GM10266 (cell line): ENCODE data around the gene USPL1.

Source experiments
- DNase-seq: peaks from one replicate; pipeline ENCODE4 v3.0.0; 2012; ENCODE audit errors: extremely low spot score
- TF ChIP-seq, protein P1 (sequence below): IDR thresholded peaks from 2 replicates; pipeline ENCODE4 v1.5.1; 2012; ENCODE audit warnings: mild to moderate bottlenecking, low read depth; ENCODE audit not compliant: control insufficient read depth, insufficient read depth; ENCODE audit errors: missing control alignments

Gene USPL1

DNA sequence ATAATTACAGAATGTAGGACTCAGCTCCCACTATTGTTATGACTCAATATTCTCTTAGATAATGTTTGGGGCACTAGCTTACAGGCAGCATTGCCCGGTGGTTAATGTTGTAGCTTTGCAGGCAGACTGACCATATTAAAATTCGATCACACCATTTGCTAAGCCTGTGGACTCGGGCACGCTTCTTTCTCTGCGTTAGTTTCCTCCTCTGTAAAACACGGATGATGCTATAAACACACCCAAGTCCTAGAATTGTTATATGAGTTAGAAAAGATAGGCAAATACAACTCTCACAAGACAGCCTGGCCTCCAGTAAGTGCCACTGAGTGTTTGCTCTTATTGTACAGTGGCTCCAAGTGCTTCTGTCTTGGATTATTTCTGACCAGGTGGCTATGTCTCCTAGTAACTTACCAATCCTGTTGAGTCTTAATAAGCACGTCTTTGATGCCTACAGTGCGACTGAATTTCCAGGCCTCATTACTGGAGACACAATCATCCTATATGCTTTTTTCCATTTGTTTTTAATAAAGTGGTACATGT is 67.7 kb downstream of the USPL1 start:
- no peak for DNase-seq
- TF ChIP-seq, protein P1, sequence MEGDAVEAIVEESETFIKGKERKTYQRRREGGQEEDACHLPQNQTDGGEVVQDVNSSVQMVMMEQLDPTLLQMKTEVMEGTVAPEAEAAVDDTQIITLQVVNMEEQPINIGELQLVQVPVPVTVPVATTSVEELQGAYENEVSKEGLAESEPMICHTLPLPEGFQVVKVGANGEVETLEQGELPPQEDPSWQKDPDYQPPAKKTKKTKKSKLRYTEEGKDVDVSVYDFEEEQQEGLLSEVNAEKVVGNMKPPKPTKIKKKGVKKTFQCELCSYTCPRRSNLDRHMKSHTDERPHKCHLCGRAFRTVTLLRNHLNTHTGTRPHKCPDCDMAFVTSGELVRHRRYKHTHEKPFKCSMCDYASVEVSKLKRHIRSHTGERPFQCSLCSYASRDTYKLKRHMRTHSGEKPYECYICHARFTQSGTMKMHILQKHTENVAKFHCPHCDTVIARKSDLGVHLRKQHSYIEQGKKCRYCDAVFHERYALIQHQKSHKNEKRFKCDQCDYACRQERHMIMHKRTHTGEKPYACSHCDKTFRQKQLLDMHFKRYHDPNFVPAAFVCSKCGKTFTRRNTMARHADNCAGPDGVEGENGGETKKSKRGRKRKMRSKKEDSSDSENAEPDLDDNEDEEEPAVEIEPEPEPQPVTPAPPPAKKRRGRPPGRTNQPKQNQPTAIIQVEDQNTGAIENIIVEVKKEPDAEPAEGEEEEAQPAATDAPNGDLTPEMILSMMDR = no peak

DNA sequence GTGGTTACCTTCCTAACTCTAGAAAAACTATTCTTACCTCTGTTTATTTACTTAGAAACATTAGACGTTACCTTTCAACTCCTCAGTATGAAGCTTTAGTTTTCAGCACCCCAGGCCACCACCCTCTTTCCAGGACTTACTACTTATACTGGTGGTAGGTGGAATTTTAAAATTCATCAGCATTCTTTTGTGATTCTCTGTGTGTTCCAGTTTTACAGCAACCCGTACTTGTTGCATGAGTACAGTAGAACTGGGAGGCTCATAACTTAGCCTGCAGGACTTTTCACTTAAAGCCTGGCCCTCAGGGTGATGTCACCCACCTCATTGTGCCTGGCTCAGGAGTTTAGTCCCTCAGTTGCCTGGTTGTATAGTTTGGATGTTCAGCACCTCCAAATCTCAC is 68.3 kb downstream of the USPL1 start:
- DNase-seq = no peak
- TF ChIP-seq, protein P1 = no peak

DNA sequence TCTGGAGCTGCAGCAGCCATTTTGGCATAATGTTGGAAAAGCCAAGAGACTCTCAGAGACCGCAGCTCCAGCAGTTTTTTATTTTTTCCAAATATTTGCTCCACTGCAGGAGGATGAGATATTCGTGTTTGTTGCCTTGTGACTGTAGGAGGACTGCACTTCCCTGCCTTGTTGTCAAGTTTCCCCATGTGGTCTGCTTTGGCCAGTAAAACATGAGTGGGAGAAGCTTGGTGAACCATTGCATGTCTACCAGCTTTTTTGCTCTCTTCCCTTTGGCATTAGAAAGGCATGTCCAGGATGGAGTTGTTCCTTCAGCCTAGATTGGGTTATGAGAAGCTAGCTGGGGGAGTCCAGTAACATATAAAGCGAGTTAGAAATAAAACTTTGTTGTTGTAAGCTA is 69.9 kb downstream of the USPL1 start:
- TF ChIP-seq, protein P1 = no peak
- no peak for DNase-seq

DNA sequence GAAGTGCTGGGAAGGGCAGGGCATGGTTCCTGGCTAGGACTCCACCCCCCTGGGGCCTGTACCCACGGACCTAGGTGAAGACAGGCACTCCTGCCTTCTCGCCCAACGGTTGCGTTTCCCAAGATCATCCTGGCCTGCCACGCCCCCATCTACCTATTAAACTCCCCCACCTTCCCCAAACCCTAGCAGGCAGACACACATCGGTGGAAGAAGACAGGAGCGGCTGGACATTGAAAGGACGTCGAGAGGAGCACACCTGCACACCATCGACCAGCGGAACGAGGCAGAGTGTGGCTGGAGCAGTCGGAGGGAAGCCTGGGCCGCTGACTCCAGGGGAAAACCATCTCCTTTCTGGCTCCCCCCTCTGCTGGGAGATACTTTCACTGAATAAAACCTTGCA is 72.0 kb downstream of the USPL1 start:
- TF ChIP-seq, protein P1 = no peak
- DNase-seq = no peak

DNA sequence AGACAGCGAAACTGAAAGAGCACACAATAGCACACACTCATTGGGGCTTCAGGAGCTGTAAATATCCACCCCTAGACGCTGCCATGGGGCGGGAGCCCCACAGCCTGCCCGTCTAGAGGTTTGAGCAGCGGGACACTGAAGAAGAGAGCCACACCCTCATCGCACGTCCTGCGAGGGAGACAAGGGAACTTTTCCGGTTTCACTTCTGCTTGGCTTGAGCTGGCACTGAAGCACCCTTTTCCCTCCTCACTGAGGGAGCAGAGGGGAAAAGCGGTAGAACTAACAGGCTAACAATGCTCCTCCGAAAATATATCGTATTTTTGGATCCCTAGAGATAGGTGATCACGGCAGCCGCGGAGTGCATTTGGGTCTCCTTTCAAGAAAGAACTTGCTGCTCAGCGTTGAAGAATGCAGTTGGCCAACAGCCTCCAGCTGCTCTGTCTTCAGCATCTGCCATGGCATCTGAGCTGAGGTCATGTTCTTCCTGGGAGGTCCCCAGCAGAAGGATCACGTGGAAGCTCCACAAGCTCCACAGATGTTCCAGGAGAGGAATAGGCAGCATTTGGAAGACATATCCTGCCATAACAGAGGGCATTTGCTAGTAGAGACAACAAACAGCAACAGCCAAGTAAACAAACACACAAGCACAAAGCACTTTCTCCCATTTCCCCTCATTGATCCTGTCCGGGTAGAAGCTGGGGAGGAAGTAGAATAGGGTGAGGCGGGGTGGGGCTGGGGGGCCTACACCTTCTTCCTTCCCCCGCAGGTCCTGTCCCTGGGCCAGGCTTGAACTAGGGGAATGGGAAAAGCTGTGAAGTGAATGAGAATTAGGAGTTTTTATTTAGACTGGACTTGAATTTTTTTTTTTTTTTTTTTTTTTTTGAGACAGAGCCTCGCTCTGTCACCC is 72.8 kb downstream of the USPL1 start:
- DNase-seq = no peak
- TF ChIP-seq, protein P1 = no peak

DNA sequence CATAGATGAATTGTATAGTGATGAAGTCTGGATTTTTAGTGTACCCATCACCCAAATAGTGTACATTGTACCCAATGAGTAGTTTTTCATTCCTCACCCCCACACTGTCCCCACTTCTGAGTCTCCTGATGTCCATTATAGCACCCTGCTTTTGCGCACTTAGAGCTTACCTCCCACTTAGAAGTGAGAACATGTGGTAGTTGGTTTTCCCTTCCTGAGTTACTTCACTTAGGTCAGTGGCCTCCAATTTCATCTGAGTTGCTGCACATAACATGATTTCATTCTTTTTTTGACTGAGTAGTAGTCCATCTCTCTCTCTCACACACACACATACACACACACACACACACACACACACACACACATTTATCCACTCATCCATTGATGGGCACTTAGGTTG is 74.4 kb downstream of the USPL1 start:
- DNase-seq = no peak
- TF ChIP-seq, protein P1 = no peak
